WTC11 (cell line): ENCODE results near the gene CLCN6. TPM values are rescaled to one million over a fixed set of nuclear protein-coding genes. Genes with fewer than 3 reads are reported as not detected.

Experiments
- ATAC-seq: fragments of 200-7000 bp; cut with Tn5 transposase; 2 replicates; pipeline ENCODE4 v1.10.0; 2021; ENCODE audit warnings: mild to moderate bottlenecking, moderate library complexity
- CTCF ChIA-PET: fragments of 300-600 bp; sonication (Branson Sonifier 250); formaldehyde crosslinking; loops from one replicate; lab custom pipeline; 2021; ENCODE audit warnings: antibody characterized with exemption; lab: Charles Lee
- POLR2A ChIA-PET: fragments of 350-600 bp; sonication (Branson Sonifier 250); formaldehyde crosslinking; loops from one replicate; lab custom pipeline; 2021; ENCODE audit warnings: antibody characterized with exemption; lab: Charles Lee
- DNase-seq: peaks from one replicate; pipeline ENCODE4 v3.0.0; 2021; ENCODE audit warnings: low spot score
- H3K27ac Mint-ChIP-seq: 2 replicates; pipeline ENCODE4 v1.8.0; 2021; ENCODE audit warnings: mixed read lengths
- H3K27me3 Mint-ChIP-seq: 2 replicates; pipeline ENCODE4 v1.8.0; 2021; ENCODE audit warnings: low read depth, mild to moderate bottlenecking, moderate library complexity, mixed read lengths
- H3K36me3 Mint-ChIP-seq: 2 replicates; pipeline ENCODE4 v1.8.0; 2021; ENCODE audit warnings: mixed read lengths
- H3K4me1 Mint-ChIP-seq: 2 replicates; pipeline ENCODE4 v1.8.0; 2022; ENCODE audit warnings: mixed read lengths
- H3K4me3 Mint-ChIP-seq: 2 replicates; pipeline ENCODE4 v1.8.0; 2021; ENCODE audit warnings: mild to moderate bottlenecking, moderate library complexity, mixed read lengths
- H3K9me3 Mint-ChIP-seq: 2 replicates; pipeline ENCODE4 v1.8.0; 2021; ENCODE audit warnings: mixed read lengths
- CBFB ChIP-seq: sonication (generic); formaldehyde crosslinking; IDR thresholded peaks from 2 replicates; pipeline ENCODE4 v1.8.1; 2022; ENCODE audit warnings: mild to moderate bottlenecking, low read depth, missing genetic modification reagents
- CREB1 ChIP-seq: sonication (generic); formaldehyde crosslinking; IDR thresholded peaks from 2 replicates; pipeline ENCODE4 v1.8.0; 2023; ENCODE audit warnings: mild to moderate bottlenecking, missing genetic modification reagents
- E2F4 ChIP-seq: sonication (generic); formaldehyde crosslinking; IDR thresholded peaks from 2 replicates; pipeline ENCODE4 v1.8.1; 2022; ENCODE audit warnings: low read depth, mild to moderate bottlenecking, moderate library complexity, missing genetic modification reagents, borderline replicate concordance
- GABPB1 ChIP-seq: sonication (generic); formaldehyde crosslinking; IDR thresholded peaks from 2 replicates; pipeline ENCODE4 v1.8.1; 2023; ENCODE audit warnings: mild to moderate bottlenecking, missing genetic modification reagents
- MAX ChIP-seq: sonication (generic); formaldehyde crosslinking; IDR thresholded peaks from 2 replicates; pipeline ENCODE4 v1.8.0; 2022; ENCODE audit warnings: mild to moderate bottlenecking, missing genetic modification reagents
- MYBL2 ChIP-seq: sonication (generic); formaldehyde crosslinking; IDR thresholded peaks from 2 replicates; pipeline ENCODE4 v1.8.1; 2023; ENCODE audit warnings: mild to moderate bottlenecking, moderate library complexity, missing genetic modification reagents
- SMAD3 ChIP-seq: sonication (generic); formaldehyde crosslinking; IDR thresholded peaks from 2 replicates; pipeline ENCODE4 v1.8.0; 2022; ENCODE audit warnings: missing genetic modification reagents, mild to moderate bottlenecking, borderline replicate concordance
- TCF7 ChIP-seq: sonication (generic); formaldehyde crosslinking; IDR thresholded peaks from 2 replicates; pipeline ENCODE4 v1.8.0; 2022; ENCODE audit warnings: mild to moderate bottlenecking, low read depth, missing genetic modification reagents, moderate library complexity
- TEAD4 ChIP-seq: sonication (generic); formaldehyde crosslinking; IDR thresholded peaks from 2 replicates; pipeline ENCODE4 v1.8.0; 2022; ENCODE audit warnings: mild to moderate bottlenecking, missing genetic modification reagents
- ZNF425 ChIP-seq: fragments of 250-450 bp; sonication (Bioruptor Pico); conservative IDR thresholded peaks from 2 replicates; pipeline ENCODE4 v1.9.0; 2021; ENCODE audit warnings: mild to moderate bottlenecking
- total RNA-seq: library from RNA; stranded (reverse); gene quantifications from 3 replicates; pipeline ENCODE4 v1.2.3, GENCODE V29; 2021
- TF ChIP-seq, protein P1 (sequence below): sonication (generic); formaldehyde crosslinking; IDR thresholded peaks from 2 replicates; pipeline ENCODE4 v1.8.0; 2022; ENCODE audit warnings: mild to moderate bottlenecking, missing genetic modification reagents
- TF ChIP-seq, protein P2 (sequence below): sonication (generic); formaldehyde crosslinking; IDR thresholded peaks from 2 replicates; pipeline ENCODE4 v1.8.0; 2022; ENCODE audit warnings: missing genetic modification reagents
- TF ChIP-seq, protein P3 (sequence below): sonication (generic); formaldehyde crosslinking; IDR thresholded peaks from 2 replicates; pipeline ENCODE4 v1.8.1; 2022; ENCODE audit warnings: mild to moderate bottlenecking, moderate library complexity, missing genetic modification reagents

Gene CLCN6
- total RNA-seq, 1 experiment from 2014 or later, result 22.3 TPM

DNA sequence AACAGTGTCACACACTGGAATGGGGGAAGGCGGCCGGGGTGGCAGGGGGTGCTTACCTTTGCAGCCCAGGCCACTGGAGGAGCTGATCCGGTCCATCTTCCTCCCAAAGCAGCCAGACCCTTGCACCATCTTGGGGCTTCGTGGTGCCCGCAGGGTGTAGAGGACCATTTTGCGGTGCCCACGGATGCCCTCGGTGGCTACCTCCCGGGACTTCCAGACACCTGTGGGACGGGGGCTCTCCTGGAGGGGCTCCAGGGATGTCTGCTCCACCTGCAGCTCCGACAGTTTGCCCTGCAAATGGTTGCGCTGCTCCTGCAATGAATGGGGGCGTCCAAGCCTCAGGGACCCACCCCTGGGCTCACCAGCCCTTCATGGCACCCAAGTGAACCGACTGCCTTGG lies 52.2 kb downstream of the CLCN6 start:
- H3K36me3 Mint-ChIP-seq, result no peaks in the 10 kb centered on the region

GRCh38 chr1:11858613-11858967 lies 52.6 kb downstream of the CLCN6 start, which contains the start of gene NPPB:
Gene NPPB, minus strand, starts transcription at chr1:11858945. Its CDS starts 112 bp downstream, at chr1:11858833.
- CTCF ChIA-PET, result interaction anchor here (0.9 to 1.5 kb wide), 6 partner anchors 17 to 109 kb away, joined by 3 to 11 read pairs (median 4); no protein-coding TSS in a partner anchor
- ATAC-seq, result no peak
- POLR2A ChIA-PET, result no interaction called here
- peaks cover 46% of the 10 kb centered on the region for H3K27me3 Mint-ChIP-seq
- no peaks in the 10 kb centered on the region for H3K9me3 Mint-ChIP-seq
- no peak for DNase-seq
- no peaks in the 10 kb centered on the region for H3K4me1 Mint-ChIP-seq
- no peak for TF ChIP-seq CBFB
- no peak for TF ChIP-seq CREB1
- TF ChIP-seq, protein P1, sequence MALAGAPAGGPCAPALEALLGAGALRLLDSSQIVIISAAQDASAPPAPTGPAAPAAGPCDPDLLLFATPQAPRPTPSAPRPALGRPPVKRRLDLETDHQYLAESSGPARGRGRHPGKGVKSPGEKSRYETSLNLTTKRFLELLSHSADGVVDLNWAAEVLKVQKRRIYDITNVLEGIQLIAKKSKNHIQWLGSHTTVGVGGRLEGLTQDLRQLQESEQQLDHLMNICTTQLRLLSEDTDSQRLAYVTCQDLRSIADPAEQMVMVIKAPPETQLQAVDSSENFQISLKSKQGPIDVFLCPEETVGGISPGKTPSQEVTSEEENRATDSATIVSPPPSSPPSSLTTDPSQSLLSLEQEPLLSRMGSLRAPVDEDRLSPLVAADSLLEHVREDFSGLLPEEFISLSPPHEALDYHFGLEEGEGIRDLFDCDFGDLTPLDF (CRISPR knock-in tag), result no peak
- TF ChIP-seq TCF7 (CRISPR knock-in tag), result no peak
- no peak within 1 kb of the TSS for H3K27ac Mint-ChIP-seq
- peak within 1 kb of the TSS; percentile 29 for H3K4me3 Mint-ChIP-seq
- no peaks in the 10 kb centered on the region for H3K36me3 Mint-ChIP-seq

More for the DNA sequence above, 52.2 kb downstream of the CLCN6 start:
- no peak overlapping the region for H3K27ac Mint-ChIP-seq
- ChIA-PET POLR2A (no interaction called here), CTCF (interaction anchor here (1.0 to 1.5 kb wide), 5 partner anchors 17 to 30 kb away, joined by 3 to 11 read pairs (median 4); no protein-coding TSS in a partner anchor)
- H3K4me3 Mint-ChIP-seq, result no peak overlapping the region
- ATAC-seq, result no peak
- H3K4me1 Mint-ChIP-seq, result no peaks in the 10 kb centered on the region
- no peaks in the 10 kb centered on the region for H3K9me3 Mint-ChIP-seq
- DNase-seq, result no peak
- peaks cover 46% of the 10 kb centered on the region for H3K27me3 Mint-ChIP-seq
- TF ChIP-seq ZNF425 (CRISPR knock-in tag), result no peak
- TF ChIP-seq E2F4, result no peak
- no peak for TF ChIP-seq MYBL2
- no peak for TF ChIP-seq SMAD3 (CRISPR knock-in tag)
- no peak for TF ChIP-seq MAX (CRISPR knock-in tag)
- no peak for TF ChIP-seq TEAD4 (CRISPR knock-in tag)
- TF ChIP-seq, protein P2, sequence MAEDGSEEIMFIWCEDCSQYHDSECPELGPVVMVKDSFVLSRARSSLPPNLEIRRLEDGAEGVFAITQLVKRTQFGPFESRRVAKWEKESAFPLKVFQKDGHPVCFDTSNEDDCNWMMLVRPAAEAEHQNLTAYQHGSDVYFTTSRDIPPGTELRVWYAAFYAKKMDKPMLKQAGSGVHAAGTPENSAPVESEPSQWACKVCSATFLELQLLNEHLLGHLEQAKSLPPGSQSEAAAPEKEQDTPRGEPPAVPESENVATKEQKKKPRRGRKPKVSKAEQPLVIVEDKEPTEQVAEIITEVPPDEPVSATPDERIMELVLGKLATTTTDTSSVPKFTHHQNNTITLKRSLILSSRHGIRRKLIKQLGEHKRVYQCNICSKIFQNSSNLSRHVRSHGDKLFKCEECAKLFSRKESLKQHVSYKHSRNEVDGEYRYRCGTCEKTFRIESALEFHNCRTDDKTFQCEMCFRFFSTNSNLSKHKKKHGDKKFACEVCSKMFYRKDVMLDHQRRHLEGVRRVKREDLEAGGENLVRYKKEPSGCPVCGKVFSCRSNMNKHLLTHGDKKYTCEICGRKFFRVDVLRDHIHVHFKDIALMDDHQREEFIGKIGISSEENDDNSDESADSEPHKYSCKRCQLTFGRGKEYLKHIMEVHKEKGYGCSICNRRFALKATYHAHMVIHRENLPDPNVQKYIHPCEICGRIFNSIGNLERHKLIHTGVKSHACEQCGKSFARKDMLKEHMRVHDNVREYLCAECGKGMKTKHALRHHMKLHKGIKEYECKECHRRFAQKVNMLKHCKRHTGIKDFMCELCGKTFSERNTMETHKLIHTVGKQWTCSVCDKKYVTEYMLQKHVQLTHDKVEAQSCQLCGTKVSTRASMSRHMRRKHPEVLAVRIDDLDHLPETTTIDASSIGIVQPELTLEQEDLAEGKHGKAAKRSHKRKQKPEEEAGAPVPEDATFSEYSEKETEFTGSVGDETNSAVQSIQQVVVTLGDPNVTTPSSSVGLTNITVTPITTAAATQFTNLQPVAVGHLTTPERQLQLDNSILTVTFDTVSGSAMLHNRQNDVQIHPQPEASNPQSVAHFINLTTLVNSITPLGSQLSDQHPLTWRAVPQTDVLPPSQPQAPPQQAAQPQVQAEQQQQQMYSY, result no peak
- no peak for TF ChIP-seq GABPB1 (CRISPR knock-in tag)
- TF ChIP-seq, protein P3, sequence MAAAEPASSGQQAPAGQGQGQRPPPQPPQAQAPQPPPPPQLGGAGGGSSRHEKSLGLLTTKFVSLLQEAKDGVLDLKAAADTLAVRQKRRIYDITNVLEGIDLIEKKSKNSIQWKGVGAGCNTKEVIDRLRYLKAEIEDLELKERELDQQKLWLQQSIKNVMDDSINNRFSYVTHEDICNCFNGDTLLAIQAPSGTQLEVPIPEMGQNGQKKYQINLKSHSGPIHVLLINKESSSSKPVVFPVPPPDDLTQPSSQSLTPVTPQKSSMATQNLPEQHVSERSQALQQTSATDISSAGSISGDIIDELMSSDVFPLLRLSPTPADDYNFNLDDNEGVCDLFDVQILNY (CRISPR knock-in tag), result no peak
